22Rv1 (cell line): ENCODE data around the gene ASIC4.
A peak's percentile ranks its signal among the peaks of the same experiment; 100 is the strongest.

ENCODE experiments used
- H3K27ac ChIP-seq: fragments of 450-650 bp; 2 replicates; pipeline ENCODE4 v1.5.1; 2017
- ZFX ChIP-seq: fragments of 450-650 bp; IDR thresholded peaks from 2 replicates; pipeline ENCODE4 v1.6.1; 2017; ENCODE audit warnings: antibody characterized with exemption, borderline replicate concordance
- TF ChIP-seq, protein P1 (sequence below): fragments of 450-650 bp; IDR thresholded peaks from 2 replicates; pipeline ENCODE4 v1.5.1; 2017; ENCODE audit warnings: mild to moderate bottlenecking

ASIC4 gene

DNA sequence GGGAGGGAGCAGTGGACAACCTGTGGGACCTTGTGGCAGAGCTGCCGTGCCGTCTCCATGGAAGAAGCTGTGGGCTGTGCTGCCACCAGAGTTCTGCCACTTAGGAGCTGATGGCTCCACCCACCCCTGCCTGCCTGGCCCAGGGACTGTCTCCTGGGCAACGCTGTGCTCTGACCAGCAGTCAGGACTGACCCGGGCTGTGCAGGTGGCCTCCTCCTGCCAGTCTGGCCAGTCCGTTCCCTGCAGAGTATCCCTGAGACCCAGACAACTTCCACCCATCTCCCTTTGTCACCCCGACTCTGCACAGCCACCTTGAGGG is 12.8 kb downstream of the ASIC4 start:
- no peak for TF ChIP-seq ZFX
- TF ChIP-seq, protein P1, sequence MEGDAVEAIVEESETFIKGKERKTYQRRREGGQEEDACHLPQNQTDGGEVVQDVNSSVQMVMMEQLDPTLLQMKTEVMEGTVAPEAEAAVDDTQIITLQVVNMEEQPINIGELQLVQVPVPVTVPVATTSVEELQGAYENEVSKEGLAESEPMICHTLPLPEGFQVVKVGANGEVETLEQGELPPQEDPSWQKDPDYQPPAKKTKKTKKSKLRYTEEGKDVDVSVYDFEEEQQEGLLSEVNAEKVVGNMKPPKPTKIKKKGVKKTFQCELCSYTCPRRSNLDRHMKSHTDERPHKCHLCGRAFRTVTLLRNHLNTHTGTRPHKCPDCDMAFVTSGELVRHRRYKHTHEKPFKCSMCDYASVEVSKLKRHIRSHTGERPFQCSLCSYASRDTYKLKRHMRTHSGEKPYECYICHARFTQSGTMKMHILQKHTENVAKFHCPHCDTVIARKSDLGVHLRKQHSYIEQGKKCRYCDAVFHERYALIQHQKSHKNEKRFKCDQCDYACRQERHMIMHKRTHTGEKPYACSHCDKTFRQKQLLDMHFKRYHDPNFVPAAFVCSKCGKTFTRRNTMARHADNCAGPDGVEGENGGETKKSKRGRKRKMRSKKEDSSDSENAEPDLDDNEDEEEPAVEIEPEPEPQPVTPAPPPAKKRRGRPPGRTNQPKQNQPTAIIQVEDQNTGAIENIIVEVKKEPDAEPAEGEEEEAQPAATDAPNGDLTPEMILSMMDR, result no peak
- no peak overlapping the region for H3K27ac ChIP-seq

DNA sequence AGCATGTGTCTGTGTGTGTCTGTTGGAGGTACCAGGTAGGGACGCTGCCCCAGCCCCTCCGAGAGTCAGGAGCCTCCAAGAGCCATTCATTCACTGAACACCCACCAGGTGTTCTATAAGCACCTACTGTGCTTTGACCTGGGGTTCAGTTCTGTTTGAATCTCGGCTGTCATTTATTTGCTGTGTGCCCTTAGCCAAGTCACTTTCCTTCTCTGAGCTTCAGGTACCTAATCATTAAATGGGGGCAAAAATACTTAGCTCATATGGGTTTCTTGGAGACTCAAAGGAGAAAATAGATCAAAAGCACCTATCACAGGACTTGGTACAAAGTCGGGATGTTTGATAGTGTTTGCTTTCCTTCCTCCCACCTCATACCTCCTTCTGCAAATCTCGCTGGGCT is 13.2 kb downstream of the ASIC4 start:
- no peak overlapping the region for H3K27ac ChIP-seq
- no peak for TF ChIP-seq ZFX
- TF ChIP-seq, protein P1, result no peak

DNA sequence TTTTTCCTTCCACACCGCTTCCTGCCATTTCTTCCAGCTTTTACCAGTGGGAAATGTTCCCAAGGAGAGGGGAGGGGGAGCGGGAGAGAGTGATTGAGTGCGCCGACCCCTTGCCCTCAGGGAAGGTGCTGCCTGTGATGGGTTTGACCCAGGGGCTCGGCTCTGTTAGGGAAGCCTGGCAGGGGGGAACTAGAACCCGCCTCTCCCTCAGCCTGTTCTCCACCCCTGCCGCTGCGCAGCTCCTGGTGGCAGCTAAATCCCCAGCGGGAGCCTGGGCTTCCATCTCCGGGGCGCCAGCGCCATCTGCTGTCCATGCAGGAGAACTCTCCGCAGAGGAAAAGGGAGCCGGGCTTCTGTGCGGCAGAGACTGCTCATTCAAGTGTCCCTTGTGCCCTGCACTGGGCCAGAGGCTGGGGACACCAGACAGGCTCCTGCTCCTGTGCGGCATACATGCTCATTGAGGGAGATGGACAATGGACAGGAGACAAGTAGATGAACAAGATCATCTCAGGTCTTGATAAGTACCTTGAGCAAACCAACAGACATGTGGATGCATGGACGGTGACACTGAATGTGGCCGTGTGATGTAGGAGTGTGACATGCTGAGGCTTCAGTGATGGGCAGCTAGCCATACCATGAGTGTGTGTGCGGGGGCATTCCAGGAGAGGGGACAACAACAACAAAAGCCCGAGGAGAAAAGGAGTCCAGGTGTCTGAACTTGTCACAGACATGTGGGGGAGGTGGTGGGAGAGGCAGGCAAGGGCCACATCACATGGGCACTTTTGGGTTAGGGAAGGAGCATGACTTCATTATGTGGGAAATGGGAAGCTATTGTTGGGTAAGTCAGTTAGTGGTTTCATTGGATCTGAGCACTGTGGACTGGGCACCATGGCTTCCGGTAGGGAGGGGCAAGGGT is 16.0 kb downstream of the ASIC4 start:
- TF ChIP-seq ZFX, result no peak
- TF ChIP-seq, protein P1, result peak; percentile 91
- no peak overlapping the region for H3K27ac ChIP-seq

DNA sequence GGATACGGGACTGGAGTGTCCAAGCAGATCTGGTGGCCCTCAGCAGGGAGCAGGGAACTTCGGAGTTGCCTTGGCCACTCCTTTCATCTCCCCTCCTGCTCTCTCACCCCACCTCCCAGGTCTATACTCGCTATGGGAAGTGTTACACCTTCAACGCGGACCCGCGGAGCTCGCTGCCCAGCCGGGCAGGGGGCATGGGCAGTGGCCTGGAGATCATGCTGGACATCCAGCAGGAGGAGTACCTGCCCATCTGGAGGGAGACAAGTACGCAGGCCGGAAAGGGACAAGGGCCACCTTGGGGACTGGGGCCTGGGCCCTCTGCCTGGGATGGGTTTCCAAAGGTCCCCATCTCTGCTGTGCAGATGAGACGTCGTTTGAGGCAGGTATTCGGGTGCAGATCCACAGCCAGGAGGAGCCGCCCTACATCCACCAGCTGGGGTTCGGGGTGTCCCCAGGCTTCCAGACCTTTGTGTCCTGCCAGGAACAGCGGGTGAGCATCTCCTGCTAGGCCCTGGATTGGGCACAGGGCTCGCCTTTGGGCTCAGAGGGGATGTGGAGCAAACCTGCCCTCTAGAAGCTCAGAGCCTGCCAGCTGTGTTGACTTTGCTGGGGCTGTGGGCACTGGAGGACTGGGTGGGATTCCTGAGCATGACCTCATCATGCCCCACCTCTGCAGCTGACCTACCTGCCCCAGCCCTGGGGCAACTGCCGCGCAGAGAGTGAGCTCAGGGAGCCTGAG is 17.5 kb downstream of the ASIC4 start:
- TF ChIP-seq ZFX, result no peak
- TF ChIP-seq, protein P1, result no peak
- no peak overlapping the region for H3K27ac ChIP-seq

DNA sequence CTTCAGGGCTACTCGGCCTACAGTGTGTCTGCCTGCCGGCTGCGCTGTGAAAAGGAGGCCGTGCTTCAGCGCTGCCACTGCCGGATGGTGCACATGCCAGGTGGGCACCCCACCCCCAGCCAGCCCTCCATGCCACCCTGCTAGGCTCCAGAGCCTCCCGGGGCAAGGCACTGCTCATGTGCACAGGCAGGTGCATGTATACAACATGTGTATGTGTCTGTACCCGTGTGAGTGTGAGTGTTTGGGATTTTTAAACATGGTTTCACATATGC is 18.0 kb downstream of the ASIC4 start:
- H3K27ac ChIP-seq, result no peak overlapping the region
- TF ChIP-seq, protein P1, result no peak
- TF ChIP-seq ZFX, result no peak

DNA sequence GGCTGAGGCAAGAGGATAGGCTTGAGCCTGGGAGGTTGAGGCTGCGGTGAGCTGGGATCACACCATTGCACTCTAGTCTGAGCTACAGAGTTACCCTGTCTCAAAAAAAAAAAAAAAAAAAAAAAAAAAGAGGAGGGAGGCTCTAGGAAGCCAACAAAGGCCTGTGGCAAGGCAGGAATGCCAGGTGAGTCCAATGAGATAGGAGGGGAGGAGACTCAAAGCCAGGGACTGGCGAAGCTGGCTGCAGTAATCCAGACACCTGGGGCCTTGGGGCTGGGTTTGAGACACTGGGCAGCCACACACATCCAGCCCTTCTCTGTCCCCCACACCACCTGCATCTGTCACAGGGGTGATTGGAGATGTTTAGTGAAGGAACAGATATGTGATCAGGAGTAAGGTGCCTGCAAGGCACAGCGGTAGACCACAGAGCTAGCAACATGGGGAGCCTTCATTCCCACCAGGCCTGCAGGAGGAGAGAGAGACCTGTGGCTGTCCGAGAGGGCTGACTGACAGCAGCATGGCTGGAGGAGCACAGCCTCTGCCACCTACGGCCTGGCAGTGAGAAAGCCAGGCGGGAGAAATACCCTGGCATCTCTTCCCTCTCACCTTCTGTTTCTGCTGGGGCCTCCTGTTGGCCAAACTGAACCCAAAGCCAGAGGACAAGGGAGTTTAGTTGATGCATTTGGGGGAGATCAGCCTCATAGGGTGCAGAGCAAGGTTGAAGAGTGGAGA is 19.8 kb downstream of the ASIC4 start:
- no peak overlapping the region for H3K27ac ChIP-seq
- TF ChIP-seq, protein P1, result no peak
- TF ChIP-seq ZFX, result no peak
